A673 (cell line): ENCODE data around the gene DMAC2L. TPM values are rescaled to one million over a fixed set of nuclear protein-coding genes. Genes with fewer than 3 reads are reported as not detected.

Experiments used
- BruUV-seq: library from RNA; stranded (reverse); fragments of 400-500 nt; replicated peaks from 2 replicates; lab custom pipeline; 2021; lab: Mats Ljungman, UMichigan
- CTCF ChIA-PET: fragments of 300-600 bp; sonication (Branson Sonifier 250); formaldehyde crosslinking; loops from one replicate; lab custom pipeline; 2022; ENCODE audit warnings: antibody characterized with exemption; lab: Charles Lee
- POLR2A ChIA-PET: fragments of 300-600 bp; sonication (Branson Sonifier 250); formaldehyde crosslinking; loops from one replicate; lab custom pipeline; 2022; ENCODE audit warnings: antibody characterized with exemption; ENCODE audit not compliant: low non-redundant PET; lab: Charles Lee
- DNase-seq: peaks from one replicate; pipeline ENCODE4 v3.0.0-alpha.2; 2015; ENCODE audit warnings: low spot score
- H3K27ac ChIP-seq: fragments of 200-600 bp; sonication (generic); 2 replicates; pipeline ENCODE4 v1.5.1; 2016; ENCODE audit warnings: mixed run types, low read depth, mild to moderate bottlenecking, mixed read lengths, antibody characterized with exemption, low read length; ENCODE audit not compliant: poor library complexity, severe bottlenecking
- H3K27me3 ChIP-seq: fragments of 200-600 bp; sonication (generic); replicated peaks from 2 replicates; pipeline ENCODE4 v1.6.1; 2017; ENCODE audit warnings: mixed run types, low read depth, mild to moderate bottlenecking, mixed read lengths, antibody characterized with exemption, low read length; ENCODE audit not compliant: insufficient read depth, poor library complexity
- H3K36me3 ChIP-seq: fragments of 200-600 bp; sonication (generic); 2 replicates; pipeline ENCODE4 v1.6.1; 2016; ENCODE audit warnings: mixed run types, mild to moderate bottlenecking, mixed read lengths, antibody characterized with exemption, low read length; ENCODE audit not compliant: insufficient read depth, poor library complexity, severe bottlenecking
- H3K4me1 ChIP-seq: fragments of 200-600 bp; sonication (generic); 2 replicates; pipeline ENCODE4 v1.6.1; 2017; ENCODE audit warnings: mixed run types, mild to moderate bottlenecking, mixed read lengths, antibody characterized with exemption, low read length; ENCODE audit not compliant: insufficient read depth, poor library complexity, severe bottlenecking
- H3K4me3 ChIP-seq: fragments of 200-600 bp; sonication (generic); 2 replicates; pipeline ENCODE4 v1.5.1; 2016; ENCODE audit warnings: low read depth, mixed run types, mild to moderate bottlenecking, mixed read lengths, low read length; ENCODE audit not compliant: poor library complexity, severe bottlenecking
- H3K9me3 ChIP-seq: fragments of 200-600 bp; sonication (generic); 2 replicates; pipeline ENCODE4 v1.6.1; 2016; ENCODE audit warnings: mixed run types, low read depth, mild to moderate bottlenecking, mixed read lengths, antibody characterized with exemption, low read length; ENCODE audit not compliant: poor library complexity, severe bottlenecking
- CTCF ChIP-seq: fragments of 300-800, 200-600 bp; sonication (generic); conservative IDR thresholded peaks from 2 replicates; pipeline ENCODE4 v1.5.1; 2017; ENCODE audit warnings: low read depth, mild to moderate bottlenecking, antibody characterized with exemption, low read length, moderate library complexity, mixed read lengths
- EZH2 ChIP-seq: fragments of 200-600 bp; sonication (generic); IDR thresholded peaks from 2 replicates; pipeline ENCODE4 v1.6.1; 2017; ENCODE audit warnings: borderline replicate concordance, low read depth, mild to moderate bottlenecking, mixed read lengths, antibody characterized with exemption, low read length; ENCODE audit not compliant: poor library complexity, severe bottlenecking
- intact Hi-C: fragments of 100-400 bp; cut with micrococcal nuclease; formaldehyde crosslinking; loops from one replicate; pipeline ENCODE4 v1.10.0; 2022; ENCODE audit not compliant: unreplicated experiment
- total RNA-seq: library from RNA; stranded (reverse); gene quantifications from 2 replicates; pipeline ENCODE4 v1.2.3, GENCODE V29; 2021

DMAC2L gene
- total RNA-seq, 1 experiment from 2014 or later: 18.4 TPM

GRCh38 chr14:50366589-50366988 is 54.5 kb downstream of the DMAC2L start:
- intact Hi-C loops: no loop called here
- H3K4me1 ChIP-seq: no peaks in the 10 kb centered on the region
- no peaks in the 10 kb centered on the region for H3K27me3 ChIP-seq
- H3K4me3 ChIP-seq: no peak overlapping the region
- H3K27ac ChIP-seq: no peak overlapping the region
- H3K36me3 ChIP-seq: no peaks in the 10 kb centered on the region
- no peaks in the 10 kb centered on the region for H3K9me3 ChIP-seq
- TF ChIP-seq EZH2 (no peak), CTCF (no peak)
- no peak for DNase-seq
- BruUV-seq: no TSS peak
- ChIA-PET POLR2A (no interaction called here), CTCF (no interaction called here)

- no TSS peak for BruUV-seq
- no peaks in the 10 kb centered on the region for H3K27me3 ChIP-seq
- no peak overlapping the region for H3K4me3 ChIP-seq
- POLR2A ChIA-PET: no interaction called here
- TF ChIP-seq CTCF (no peak), EZH2 (no peak)
- CTCF ChIA-PET: no interaction called here
- no peaks in the 10 kb centered on the region for H3K36me3 ChIP-seq
- no peaks in the 10 kb centered on the region for H3K9me3 ChIP-seq
- H3K27ac ChIP-seq: no peak overlapping the region
- DNase-seq: no peak
- H3K4me1 ChIP-seq: no peaks in the 10 kb centered on the region
- intact Hi-C loops: no loop called here
Observed at GRCh38 chr14:50371546-50371945, 59.4 kb downstream of the DMAC2L start.

DNA sequence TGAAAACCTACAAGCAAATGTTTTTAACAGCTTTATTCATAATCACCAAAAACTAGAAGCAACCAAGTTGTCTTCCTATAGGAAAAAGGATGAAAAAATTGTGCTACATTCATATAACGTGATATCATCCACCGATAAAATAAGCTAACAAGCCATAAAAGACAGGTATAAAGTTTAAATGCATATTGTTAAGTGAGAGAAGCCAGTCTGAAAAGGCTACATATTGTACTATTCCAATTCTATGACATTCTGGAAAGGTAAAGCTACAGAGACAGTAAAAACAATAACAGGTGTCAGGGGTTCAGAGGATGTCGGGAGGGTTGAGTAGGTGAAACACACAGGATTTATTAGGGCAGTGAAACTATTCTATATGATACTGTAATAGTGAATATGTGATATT is 61.8 kb downstream of the DMAC2L start:
- H3K27me3 ChIP-seq: no peaks in the 10 kb centered on the region
- intact Hi-C loops: no loop called here
- no TSS peak for BruUV-seq
- no peaks in the 10 kb centered on the region for H3K4me1 ChIP-seq
- ChIA-PET POLR2A (no interaction called here), CTCF (no interaction called here)
- TF ChIP-seq EZH2 (no peak), CTCF (no peak)
- H3K9me3 ChIP-seq: no peaks in the 10 kb centered on the region
- DNase-seq: no peak
- no peak overlapping the region for H3K27ac ChIP-seq
- no peaks in the 10 kb centered on the region for H3K36me3 ChIP-seq
- H3K4me3 ChIP-seq: no peak overlapping the region
